SKM-1 treated with dmso at 0.1 percent for 144 hours (cell line): ENCODE results near the gene WDR1.

ENCODE experiments used
- DNase-seq: peaks from one replicate; lab custom pipeline; 2025; ENCODE audit not compliant: unreplicated experiment; lab: John Stamatoyannopoulos, UW

Gene WDR1

GRCh38 chr4:10100734-10101216 lies 15.8 kb downstream of the WDR1 start:
- DNase-seq, result no peak

GRCh38 chr4:10099499-10100325 lies 16.9 kb downstream of the WDR1 start:
- no peak for DNase-seq

GRCh38 chr4:10098780-10099160 lies 17.8 kb downstream of the WDR1 start:
- DNase-seq, result no peak

GRCh38 chr4:10097906-10098779 lies 18.5 kb downstream of the WDR1 start:
- DNase-seq, result no peak

GRCh38 chr4:10096978-10097335 lies 19.6 kb downstream of the WDR1 start:
- DNase-seq, result no peak

GRCh38 chr4:10096201-10096977 lies 20.2 kb downstream of the WDR1 start:
- no peak for DNase-seq

- no peak for DNase-seq
These were observed 21.2 kb downstream of the WDR1 start for GRCh38 chr4:10095296-10095991.

- no peak for DNase-seq
These were observed 21.8 kb downstream of the WDR1 start for GRCh38 chr4:10094841-10095240.

GRCh38 chr4:10093801-10094552 lies 22.6 kb downstream of the WDR1 start:
- DNase-seq, result no peak

- no peak for DNase-seq
These were observed 23.4 kb downstream of the WDR1 start for GRCh38 chr4:10093271-10093621.

- DNase-seq, result no peak
These were observed 23.9 kb downstream of the WDR1 start for GRCh38 chr4:10092481-10093270.

- no peak for DNase-seq
These were observed 24.9 kb downstream of the WDR1 start for GRCh38 chr4:10091531-10092181.

- DNase-seq, result no peak
These were observed 25.9 kb downstream of the WDR1 start for GRCh38 chr4:10090467-10091250.

- DNase-seq, result no peak
These were observed 27.3 kb downstream of the WDR1 start for GRCh38 chr4:10089346-10089745.

- no peak for DNase-seq
These were observed 28.2 kb downstream of the WDR1 start for GRCh38 chr4:10088135-10089010.

GRCh38 chr4:10087152-10087791 lies 29.3 kb downstream of the WDR1 start:
- DNase-seq, result no peak
